Stimulated activated CD8-positive, alpha-beta memory T cell treated with anti-CD3 and anti-CD28 coated beads, Interleukin-2, amount 100 ng/mL, for 48 hours (primary cell): ENCODE measurements around the gene OR13A1.
"Not testable (repeated sequence)": the region's sequence is repeated elsewhere in the genome, so short reads cannot be mapped to it uniquely, and the experiment has no call there.

Experiments
- DNase-seq, 2 donors: peaks; one replicate each; pipeline ENCODE4 v3.0.0-alpha.2; 2020; ENCODE audit warnings: low read depth in 2 of 2

The OR13A1 gene

DNA sequence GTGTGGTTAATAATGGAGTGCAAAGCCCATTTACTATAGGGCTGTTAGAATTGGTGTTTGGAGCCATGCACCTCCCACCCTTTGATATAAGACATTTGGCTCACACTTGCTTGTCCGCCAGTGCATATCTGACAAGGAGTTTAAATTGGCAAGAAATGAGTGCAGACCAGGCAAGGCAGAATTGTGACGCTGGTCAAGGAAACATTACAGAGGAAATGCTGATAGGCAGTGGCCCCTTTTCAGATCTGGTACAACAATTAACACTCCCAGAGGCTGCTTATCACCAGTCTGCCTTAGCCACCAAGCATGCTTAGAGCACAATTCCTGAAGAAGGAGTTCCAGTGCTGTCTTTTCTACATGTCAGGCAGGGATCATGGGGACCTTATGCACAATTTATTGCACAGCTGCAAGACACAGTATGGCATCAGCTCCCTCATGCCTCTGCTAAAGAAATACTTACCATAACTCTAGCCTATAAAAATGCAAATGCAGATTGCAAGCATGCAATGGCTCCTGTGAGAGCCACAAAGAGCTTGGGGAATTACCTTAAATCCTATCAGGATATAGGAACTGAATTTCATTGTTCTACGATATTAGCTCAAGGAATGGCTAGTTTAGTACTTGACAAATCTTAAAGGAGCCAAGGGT lies 35.2 kb downstream of the OR13A1 start:
- no peak for DNase-seq

DNA sequence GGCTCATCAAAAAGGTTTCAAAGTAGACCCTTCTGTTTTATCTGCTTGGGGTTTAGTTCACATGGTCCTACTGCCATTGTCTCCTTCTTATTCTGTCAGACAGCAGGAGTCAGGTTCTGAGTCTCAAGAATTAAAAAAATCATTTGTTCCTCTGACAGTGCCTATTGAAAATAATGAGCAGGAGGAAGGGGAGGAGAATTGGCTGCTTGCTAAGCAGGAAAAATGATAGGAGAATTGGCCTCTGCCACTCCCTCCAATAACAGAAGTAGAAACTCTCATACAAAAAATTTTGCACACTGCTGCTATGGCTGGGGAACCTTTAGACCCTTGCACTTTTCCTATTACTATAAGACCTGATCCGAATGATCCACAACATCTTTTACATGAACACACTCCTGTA lies 35.7 kb downstream of the OR13A1 start:
- DNase-seq = no peak

DNA sequence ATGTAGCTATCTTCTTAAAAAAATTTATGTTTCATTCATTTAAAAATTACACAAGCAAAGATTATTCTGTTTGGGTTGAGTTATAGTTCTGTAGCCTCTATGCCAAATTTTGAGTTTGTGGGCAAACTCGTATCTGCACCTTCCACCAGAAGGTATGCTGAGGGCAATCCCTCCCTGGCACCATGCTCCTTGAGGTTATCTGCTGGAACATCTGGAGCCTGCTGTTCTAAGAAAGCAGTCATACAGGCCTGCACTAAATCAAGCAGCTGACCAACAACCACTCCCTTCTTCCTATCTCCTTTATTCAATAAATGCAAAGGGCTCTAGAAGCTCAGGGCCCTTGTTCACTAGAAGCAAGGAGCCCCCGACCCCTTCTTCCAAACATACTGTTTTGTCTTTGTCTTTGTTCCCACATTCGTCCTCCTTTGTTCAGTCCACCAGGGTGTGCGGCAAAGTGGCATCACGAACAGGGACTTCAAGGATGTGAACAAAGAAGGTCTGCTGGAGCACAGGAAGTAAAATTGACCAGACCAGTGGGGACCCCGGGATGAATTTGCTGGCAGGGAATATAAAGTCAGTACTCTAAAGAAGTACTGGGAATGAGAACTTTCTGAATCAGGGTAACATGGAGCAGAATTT lies 36.4 kb downstream of the OR13A1 start:
- no peak for DNase-seq

- DNase-seq = not testable (repeated sequence)
These were observed 39.3 kb downstream of the OR13A1 start for GRCh38 chr10:45276146-45276545.

DNA sequence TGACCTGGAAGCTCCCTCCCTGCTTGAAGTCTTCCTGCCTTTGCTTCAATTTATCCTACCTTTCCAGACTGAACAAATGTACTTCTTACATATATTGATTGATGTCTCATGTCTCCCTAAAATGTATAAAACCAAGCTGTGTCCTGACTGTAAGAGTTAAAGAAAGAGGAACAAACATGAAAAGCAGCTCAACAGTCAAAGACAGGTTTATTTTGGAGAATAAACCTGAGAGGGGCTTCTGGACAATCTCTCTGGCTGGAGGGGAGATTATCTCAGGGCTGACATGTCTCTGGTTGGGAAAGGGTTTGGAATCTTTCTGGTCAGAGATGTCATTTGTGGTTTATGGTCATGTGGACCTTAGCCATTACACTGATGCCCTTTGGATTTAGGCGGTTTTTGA lies 41.0 kb downstream of the OR13A1 start:
- no peak for DNase-seq

GRCh38 chr10:45267777-45268176 lies 47.6 kb downstream of the OR13A1 start:
- not testable (repeated sequence) for DNase-seq

GRCh38 chr10:45265996-45266395 lies 49.4 kb downstream of the OR13A1 start:
- no peak for DNase-seq

- no peak for DNase-seq
These were observed 53.5 kb downstream of the OR13A1 start for GRCh38 chr10:45261946-45262345.

DNA sequence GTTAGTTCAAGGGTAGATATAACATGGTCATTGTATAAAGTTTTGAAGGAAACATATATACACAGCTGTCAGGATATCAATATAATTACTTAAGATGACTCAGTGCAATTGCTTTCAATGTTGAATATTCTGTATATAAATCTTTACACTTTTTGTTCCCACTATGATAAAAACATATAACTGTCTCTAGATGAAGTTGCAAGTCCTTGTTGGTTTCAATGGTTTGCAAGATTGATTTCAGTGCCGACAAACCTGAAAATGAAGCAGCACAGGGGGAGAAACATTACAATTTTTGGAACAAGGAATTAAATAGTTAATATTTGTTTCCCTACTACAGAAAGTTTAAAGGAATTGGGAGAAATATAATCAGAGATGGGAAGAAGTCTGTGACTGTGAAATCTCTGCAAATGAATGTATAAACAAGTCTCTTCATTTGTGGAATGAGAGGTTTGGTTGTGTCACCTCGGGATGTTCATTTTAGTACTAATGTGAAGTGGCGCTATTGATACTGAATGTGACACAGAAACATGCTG lies 54.1 kb downstream of the OR13A1 start:
- DNase-seq = no peak

DNA sequence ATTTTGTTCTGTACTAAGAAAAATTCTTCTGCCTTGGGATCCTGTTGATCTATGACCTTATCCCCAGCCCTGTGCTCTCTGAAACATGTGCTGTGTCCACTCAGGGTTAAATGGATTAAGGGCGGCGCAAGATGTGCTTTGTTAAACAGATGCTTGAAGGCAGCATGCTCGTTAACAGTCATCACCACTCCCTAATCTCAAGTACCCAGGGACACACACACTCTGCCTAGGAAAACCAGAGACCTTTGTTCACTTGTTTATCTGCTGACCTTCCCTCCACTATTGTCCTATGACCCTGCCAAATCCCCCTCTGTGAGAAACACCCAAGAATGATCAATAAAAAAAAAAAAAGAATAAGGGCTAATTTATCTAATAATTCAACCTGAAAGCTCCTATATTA lies 54.8 kb downstream of the OR13A1 start:
- not testable (repeated sequence) for DNase-seq

- not testable (repeated sequence) for DNase-seq
These were observed 55.5 kb downstream of the OR13A1 start for GRCh38 chr10:45259786-45260495.

- DNase-seq = no peak
These were observed 57.8 kb downstream of the OR13A1 start for GRCh38 chr10:45257600-45257999.

GRCh38 chr10:45256246-45256645 lies 59.2 kb downstream of the OR13A1 start:
- no peak for DNase-seq

DNA sequence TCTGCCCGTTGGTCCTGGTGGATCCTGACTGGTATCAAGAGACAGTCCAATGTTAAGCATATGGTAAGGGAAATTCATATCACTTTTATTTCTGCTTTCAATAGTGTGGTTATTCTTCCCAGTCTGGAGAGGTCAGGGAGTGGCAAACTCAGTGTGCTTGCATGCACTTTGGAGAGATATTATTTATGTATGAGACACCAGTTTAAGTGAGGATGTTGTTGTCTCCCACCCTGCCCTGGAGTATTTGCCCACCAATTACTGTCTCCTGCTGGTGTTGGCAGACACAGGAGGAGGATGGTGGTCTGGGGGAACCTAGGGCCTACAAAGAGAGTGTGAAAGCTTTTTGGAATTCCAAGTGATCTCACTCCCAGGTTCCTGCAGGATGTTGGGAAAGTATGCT lies 59.7 kb downstream of the OR13A1 start:
- DNase-seq = no peak

DNA sequence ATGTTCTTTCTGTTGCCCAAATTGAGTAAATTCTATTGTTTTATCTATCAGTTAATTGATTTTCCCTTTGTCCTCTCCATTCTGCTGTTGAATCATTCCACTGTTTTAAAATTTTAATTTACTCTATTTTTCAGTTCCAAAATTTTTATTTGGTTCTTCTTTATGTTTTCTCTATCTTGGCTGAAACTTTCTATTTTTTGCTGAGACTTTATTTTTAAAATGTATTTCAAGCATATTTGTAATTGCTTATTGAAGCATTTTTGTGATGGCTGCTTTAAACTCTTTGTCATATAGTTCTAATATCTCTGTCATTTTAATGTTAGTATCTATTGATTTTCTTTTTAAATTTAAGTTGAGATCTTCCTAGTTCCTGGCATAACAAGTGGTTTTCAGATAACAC lies 60.5 kb downstream of the OR13A1 start:
- no peak for DNase-seq

DNA sequence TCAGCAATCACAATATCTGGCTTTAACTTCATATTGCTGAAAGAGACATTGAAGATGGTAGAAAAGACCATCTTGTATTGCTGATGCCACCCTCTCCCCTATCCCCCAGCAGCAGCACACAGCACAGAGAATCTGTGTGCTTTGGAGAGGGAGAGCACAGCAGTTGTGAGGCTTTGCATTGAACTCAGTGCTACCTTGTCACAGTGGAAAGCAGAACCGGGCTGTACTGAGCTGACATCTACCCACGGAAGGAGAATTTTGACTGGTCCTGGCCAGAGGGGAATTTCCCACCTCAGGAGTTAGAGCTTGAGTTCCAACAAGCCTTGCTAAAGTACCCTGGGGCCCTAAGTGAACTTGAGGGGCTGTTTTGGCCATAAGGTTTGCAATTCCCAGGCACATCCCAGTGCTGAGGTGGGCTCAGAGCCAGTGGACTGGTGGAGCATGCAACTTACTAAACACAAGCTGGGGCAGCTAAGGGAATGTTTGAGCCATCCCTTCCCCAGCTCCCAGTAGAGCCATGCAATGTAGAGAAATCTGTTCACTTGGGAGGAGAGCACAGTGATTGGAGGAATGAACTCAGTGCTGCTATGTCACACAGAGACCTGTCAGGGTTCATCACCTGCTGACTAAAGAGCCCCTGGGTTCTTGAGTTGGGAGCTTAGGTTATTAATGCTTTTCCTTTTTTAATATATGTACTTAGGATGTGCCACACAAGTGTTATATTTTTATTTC lies 62.1 kb downstream of the OR13A1 start:
- no peak for DNase-seq
